ENCODE data around the gene ZNF667.

Gene ZNF667

GRCh38 chr19:56476651-56477428 lies at the start of gene ZNF667:
ZNF667 (minus strand) TSS chr19:56477345; CDS start chr19:56462370, 14,975 bp downstream.
- no peak for TF ChIP-seq EZH2phosphoT487 (IDR thresholded peaks at IDR 0.05; ENCODE audit: borderline replicate concordance, low read length)
- no peaks in the 10 kb centered on the region for H4K20me1 ChIP-seq (ENCODE audit: control insufficient read depth, insufficient read depth, low read depth, low read length)
- no peaks in the 10 kb centered on the region for H3K27me3 ChIP-seq (ENCODE audit: control insufficient read depth, low read length)
- no peaks in the 10 kb centered on the region for H3K4me1 ChIP-seq (ENCODE audit: control insufficient read depth, low read length)
- H3K9me3 ChIP-seq (ENCODE audit: control insufficient read depth, insufficient read depth, low read length) = peaks cover 16% of the 10 kb centered on the region; the same call in 1 of the 2 replicates
- H3K4me2 ChIP-seq (ENCODE audit: low read length) = no peak within 1 kb of the TSS
- H3K36me3 ChIP-seq (ENCODE audit: control insufficient read depth, low read length) = no peaks in the 10 kb centered on the region
- no peaks in the 10 kb centered on the region for H3F3A ChIP-seq (ENCODE audit: control insufficient read depth, insufficient read depth)
- H3K9me2 ChIP-seq (replicated peaks; ENCODE audit: control insufficient read depth, low read length) = no peaks in the 10 kb centered on the region
- H3K27ac ChIP-seq (ENCODE audit: low read depth, low read length) = no peak within 1 kb of the TSS
- H3K79me2 ChIP-seq (ENCODE audit: control insufficient read depth, low read length) = no peaks in the 10 kb centered on the region
- no peak within 1 kb of the TSS for H3K4me3 ChIP-seq (ENCODE audit: low read length)

- peaks cover 30% of the 10 kb centered on the region; the same call in 1 of the 2 replicates for H3K9me3 ChIP-seq (ENCODE audit: control insufficient read depth, insufficient read depth, low read length)
- H4K20me1 ChIP-seq (ENCODE audit: control insufficient read depth, insufficient read depth, low read depth, low read length) = no peaks in the 10 kb centered on the region
- no peaks in the 10 kb centered on the region for H3K36me3 ChIP-seq (ENCODE audit: control insufficient read depth, low read length)
- H3K27ac ChIP-seq (ENCODE audit: low read depth, low read length) = no peak overlapping the region
- no peaks in the 10 kb centered on the region for H3K9me2 ChIP-seq (replicated peaks; ENCODE audit: control insufficient read depth, low read length)
- H3K79me2 ChIP-seq (ENCODE audit: control insufficient read depth, low read length) = no peaks in the 10 kb centered on the region
- H3K4me3 ChIP-seq (ENCODE audit: low read length) = no peak overlapping the region
- H3K27me3 ChIP-seq (ENCODE audit: control insufficient read depth, low read length) = no peaks in the 10 kb centered on the region
- H3F3A ChIP-seq (ENCODE audit: control insufficient read depth, insufficient read depth) = no peaks in the 10 kb centered on the region
- H3K4me2 ChIP-seq (ENCODE audit: low read length) = no peak overlapping the region
- TF ChIP-seq EZH2phosphoT487 (IDR thresholded peaks at IDR 0.05; ENCODE audit: borderline replicate concordance, low read length) = no peak
- TF ChIP-seq, protein P1, sequence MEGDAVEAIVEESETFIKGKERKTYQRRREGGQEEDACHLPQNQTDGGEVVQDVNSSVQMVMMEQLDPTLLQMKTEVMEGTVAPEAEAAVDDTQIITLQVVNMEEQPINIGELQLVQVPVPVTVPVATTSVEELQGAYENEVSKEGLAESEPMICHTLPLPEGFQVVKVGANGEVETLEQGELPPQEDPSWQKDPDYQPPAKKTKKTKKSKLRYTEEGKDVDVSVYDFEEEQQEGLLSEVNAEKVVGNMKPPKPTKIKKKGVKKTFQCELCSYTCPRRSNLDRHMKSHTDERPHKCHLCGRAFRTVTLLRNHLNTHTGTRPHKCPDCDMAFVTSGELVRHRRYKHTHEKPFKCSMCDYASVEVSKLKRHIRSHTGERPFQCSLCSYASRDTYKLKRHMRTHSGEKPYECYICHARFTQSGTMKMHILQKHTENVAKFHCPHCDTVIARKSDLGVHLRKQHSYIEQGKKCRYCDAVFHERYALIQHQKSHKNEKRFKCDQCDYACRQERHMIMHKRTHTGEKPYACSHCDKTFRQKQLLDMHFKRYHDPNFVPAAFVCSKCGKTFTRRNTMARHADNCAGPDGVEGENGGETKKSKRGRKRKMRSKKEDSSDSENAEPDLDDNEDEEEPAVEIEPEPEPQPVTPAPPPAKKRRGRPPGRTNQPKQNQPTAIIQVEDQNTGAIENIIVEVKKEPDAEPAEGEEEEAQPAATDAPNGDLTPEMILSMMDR (IDR thresholded peaks at IDR 0.05; ENCODE audit: low read depth, low read length, poor library complexity, severe bottlenecking) = no peak
- no peaks in the 10 kb centered on the region for H3K4me1 ChIP-seq (ENCODE audit: control insufficient read depth, low read length)
Observed at GRCh38 chr19:56525214-56525860, 48.2 kb upstream of the ZNF667 start.

DNA sequence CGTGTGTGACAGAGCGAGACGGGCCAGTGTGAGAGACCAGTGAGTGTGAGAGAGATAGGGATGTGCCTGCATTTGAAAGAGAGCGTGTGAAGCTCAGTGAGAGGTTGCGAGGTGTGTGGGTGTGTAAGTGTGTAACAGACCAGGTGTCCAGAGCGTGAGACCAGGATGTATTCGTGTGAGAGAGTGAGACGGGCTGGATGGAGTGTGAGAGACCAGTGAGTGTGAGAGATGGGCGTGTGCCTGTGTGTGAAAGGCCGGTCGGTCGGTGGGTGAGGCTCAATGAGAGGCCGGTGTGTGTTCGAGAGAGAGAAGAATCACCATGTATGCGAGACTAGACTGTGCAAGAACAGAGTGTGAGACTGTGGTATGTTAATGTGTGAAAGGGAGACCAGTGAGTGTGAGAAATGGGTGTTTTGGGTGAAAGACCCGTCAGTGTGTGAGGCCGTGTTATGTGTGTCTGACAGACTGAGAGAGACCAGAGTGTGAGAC lies 31.2 kb upstream of the ZNF667 start:
- no peak overlapping the region for H3K27ac ChIP-seq (ENCODE audit: low read depth, low read length)

More for the DNA sequence above, 31.2 kb upstream of the ZNF667 start:
- TF ChIP-seq, protein P1 (IDR thresholded peaks at IDR 0.05; ENCODE audit: low read depth, low read length, poor library complexity, severe bottlenecking) = no peak
- no peak for TF ChIP-seq EZH2phosphoT487 (IDR thresholded peaks at IDR 0.05; ENCODE audit: borderline replicate concordance, low read length)
- H3K27me3 ChIP-seq (ENCODE audit: control insufficient read depth, low read length) = no peaks in the 10 kb centered on the region
- peaks cover 25% of the 10 kb centered on the region; the same call in 1 of the 2 replicates for H3K9me3 ChIP-seq (ENCODE audit: control insufficient read depth, insufficient read depth, low read length)
- no peak overlapping the region for H3K4me2 ChIP-seq (ENCODE audit: low read length)
- no peaks in the 10 kb centered on the region for H3K79me2 ChIP-seq (ENCODE audit: control insufficient read depth, low read length)
- no peaks in the 10 kb centered on the region for H3K36me3 ChIP-seq (ENCODE audit: control insufficient read depth, low read length)
- H3K4me3 ChIP-seq (ENCODE audit: low read length) = no peak overlapping the region
- H3K4me1 ChIP-seq (ENCODE audit: control insufficient read depth, low read length) = no peaks in the 10 kb centered on the region
- no peaks in the 10 kb centered on the region for H4K20me1 ChIP-seq (ENCODE audit: control insufficient read depth, insufficient read depth, low read depth, low read length)
- no peaks in the 10 kb centered on the region for H3F3A ChIP-seq (ENCODE audit: control insufficient read depth, insufficient read depth)
- H3K9me2 ChIP-seq (replicated peaks; ENCODE audit: control insufficient read depth, low read length) = no peaks in the 10 kb centered on the region

All from DOHH2 (cell line).